ENCODE results near the gene ARMC9.

The ARMC9 gene

DNA sequence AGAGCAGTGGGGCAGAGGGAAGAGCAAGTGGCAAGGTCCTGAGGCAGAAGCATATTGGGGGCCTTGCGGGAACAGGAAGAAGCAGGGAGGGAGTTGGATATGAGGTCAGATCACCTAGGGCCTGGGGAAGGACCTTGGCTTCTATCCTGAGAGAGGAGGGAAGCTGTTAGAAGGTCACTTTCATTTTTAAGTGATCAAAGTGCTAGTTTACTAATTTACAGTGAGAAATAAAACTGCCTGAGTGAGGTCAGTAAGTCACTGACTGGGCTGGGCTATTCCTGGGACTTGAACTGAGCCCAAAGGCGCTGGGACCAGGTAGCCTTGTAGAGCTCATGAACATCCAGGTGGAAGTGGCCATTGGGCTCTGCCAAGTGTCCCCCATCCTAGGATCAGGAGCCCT lies 120.5 kb downstream of the ARMC9 start:
- no peak for DNase-seq

DNA sequence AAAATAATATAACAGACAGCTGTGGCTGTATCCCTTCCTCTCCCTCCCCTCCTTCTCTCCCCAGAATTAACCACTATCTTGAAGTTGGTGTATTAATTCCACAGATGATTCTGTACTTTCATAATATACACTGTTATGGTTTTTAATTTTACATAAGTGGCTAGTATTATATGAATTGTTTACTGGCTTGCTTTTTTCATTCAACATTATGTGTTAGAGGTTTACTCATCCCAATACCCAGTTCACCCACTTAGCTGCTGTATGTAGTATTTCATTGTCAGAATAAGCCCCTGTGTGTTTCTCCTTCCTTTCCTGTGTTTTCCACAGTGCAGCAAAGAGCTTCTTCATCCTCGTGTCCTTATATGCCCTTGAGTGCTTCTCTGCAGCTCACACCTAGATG lies 121.4 kb downstream of the ARMC9 start:
- no peak for DNase-seq

DNA sequence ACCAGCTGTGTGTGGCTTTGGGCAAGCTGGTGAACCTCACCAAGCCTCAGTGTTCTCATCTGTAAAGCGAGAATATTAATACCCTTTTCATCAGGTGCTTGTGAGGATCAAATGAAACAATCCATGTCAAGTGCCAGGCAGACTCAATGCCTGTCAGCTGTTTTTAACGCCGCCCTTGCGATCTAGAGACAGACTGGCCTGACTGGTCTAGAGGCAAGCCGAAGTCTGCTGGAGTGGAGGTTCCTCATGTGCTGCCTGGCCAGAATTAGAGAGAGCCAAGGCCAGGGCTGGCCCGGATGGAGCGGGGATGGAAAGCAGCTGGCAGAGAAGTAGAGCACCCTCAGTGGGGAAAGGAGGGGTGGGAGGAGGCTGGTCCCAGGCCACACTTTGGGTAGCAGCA lies 122.6 kb downstream of the ARMC9 start:
- no peak for DNase-seq

DNA sequence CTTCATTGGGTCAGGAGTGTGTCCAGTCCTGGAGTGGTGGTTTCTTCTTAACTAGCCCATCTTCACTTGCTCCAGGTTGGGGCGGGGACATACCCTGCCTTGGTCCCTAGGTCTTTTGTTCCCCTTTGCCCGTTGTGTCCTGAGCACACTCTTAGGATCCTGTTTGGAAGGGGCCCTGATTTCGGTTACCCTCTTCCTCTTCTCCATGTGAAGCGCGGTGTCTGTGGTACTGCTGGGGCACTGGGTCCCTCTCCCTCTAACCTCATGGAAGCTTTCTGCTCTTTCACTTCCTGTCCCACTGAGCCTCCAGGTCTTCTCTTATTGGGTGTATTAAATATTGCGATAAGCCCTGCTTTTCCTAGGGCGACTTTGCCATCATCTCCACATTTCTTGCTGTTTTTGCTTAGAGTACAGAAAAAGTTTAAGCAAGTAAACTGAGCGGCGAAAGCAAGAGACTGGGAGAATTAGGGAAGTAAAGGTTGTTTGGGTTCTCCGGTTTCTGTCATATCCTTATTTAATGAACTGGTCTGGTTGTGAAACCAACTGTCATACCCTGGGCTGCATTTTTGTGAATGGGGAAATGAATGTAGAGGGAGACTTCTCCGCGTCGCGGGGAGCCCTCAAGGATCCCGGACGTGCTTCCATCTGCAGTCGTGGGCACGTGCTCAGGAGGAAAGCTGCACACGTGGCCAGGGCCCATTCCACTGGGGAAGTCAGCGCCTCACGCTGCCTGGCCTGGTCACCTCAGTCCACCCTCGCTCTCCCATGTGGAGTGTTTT lies 123.3 kb downstream of the ARMC9 start:
- DNase-seq = no peak

DNA sequence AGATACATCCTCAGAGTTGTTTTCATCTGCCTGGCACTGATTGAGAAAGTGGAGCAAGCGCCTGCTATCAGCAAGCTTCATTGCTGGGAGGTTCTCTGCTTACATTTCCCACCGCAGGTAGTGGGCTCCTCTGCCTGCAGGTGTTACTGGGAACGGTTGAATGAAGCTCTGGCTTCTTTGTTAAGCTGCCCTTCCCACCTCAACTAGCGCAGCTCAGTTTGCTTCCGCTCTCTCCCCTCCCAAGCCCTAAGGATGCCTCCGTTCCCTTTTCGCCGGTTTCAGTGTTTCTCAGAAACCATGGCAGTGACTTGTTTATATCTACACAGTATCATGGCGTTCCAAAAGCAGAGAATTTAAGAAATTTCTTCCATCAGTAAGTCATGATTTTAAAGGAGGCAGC lies 124.9 kb downstream of the ARMC9 start:
- DNase-seq = no peak

DNA sequence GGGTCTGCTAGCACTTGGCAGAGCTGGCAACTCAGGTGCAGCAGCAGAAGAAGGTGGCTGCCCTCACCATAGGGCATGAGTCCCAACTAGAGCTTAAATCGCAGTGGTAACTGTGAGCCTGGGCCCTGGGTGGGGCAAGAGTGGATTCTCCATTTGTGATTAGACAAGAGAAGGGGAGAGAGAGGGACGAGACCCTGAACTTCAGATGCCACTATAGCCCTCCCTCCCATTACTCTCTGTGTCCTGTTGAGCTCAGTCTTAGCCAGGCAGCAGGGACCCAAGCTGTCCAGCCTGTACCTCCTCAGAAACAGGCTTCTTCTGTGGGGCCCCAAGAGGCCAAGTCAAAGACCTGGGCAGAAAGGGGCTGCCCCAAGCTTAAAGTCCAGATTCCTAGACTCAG lies 127.4 kb downstream of the ARMC9 start:
- DNase-seq = no peak

DNA sequence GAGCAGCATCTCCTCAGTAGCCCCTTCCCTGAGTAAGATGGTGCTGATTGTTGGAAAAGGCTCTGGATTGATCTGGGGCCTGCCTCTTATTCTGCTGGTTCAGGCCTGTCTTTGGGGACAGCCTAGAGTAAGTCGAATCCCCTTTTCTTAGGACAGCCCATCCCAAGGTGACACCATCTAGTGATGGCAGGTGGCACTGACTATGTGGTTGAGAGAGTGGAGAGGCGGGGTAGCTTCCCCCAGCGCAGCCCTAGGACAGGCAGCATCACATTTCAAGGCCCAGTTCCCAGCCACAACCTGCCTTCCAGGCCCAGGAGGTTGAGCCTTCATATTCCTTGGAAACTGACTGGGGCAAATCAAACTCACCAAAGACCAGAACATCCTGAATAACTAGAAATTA lies 128.0 kb downstream of the ARMC9 start:
- DNase-seq = no peak

DNA sequence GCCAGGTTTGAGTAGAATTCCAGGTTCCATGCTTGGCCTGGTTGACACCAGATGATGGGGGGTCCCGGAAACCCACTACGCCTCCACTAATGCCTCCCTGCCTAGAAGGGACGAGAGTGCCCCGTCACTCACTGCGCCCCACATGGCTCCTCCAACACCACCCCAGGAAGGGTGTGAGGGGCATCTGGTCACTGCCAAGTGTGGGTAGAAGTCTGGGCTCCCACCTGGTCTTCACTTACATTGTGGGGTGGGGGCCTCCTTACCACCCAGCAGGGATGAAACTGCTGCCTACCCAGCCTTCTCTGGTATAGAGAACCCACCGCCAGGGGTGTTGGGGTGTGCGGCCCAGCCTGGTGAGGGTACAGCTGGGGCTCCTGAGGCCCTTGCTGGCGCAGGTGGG lies 131.9 kb downstream of the ARMC9 start:
- no peak for DNase-seq

DNA sequence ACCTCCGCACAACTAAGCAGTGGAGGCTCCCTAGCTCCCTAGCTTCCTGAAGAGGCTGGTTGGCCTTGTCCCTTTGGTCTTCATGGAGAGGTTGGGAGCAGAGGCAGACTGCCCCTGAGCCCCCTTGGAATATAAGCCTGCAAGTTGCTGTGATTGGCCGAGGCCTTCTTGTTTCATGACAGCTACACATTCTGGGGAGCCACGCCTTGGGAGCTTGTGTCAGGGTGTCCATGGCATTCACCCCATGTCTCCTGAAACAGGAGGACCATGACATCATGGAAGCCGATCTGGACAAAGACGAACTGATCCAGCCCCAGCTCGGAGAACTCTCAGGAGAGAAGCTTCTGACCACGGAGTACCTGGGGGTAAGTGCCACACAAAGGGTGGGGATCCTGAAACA lies 133.1 kb downstream of the ARMC9 start:
- DNase-seq = no peak

DNA sequence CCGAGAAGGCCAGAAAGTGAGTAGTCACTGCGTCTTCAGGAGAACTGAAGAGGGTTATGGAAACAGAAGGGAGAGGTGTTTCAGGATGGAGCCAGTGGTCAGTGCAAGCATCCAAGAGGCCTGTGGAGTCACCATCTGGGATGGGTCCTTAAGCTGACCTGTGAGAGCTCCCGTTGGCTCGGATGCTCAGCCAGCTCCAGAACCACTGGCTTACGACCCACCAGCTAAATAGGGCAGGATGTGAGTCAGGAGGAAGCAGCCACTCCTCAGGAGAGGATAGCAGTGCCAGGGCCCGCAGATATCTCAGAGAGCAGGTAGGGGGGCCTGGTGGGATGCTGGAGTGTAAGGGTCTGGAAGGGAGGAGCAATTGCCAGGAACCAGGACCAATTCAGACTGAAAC lies 134.0 kb downstream of the ARMC9 start:
- no peak for DNase-seq

DNA sequence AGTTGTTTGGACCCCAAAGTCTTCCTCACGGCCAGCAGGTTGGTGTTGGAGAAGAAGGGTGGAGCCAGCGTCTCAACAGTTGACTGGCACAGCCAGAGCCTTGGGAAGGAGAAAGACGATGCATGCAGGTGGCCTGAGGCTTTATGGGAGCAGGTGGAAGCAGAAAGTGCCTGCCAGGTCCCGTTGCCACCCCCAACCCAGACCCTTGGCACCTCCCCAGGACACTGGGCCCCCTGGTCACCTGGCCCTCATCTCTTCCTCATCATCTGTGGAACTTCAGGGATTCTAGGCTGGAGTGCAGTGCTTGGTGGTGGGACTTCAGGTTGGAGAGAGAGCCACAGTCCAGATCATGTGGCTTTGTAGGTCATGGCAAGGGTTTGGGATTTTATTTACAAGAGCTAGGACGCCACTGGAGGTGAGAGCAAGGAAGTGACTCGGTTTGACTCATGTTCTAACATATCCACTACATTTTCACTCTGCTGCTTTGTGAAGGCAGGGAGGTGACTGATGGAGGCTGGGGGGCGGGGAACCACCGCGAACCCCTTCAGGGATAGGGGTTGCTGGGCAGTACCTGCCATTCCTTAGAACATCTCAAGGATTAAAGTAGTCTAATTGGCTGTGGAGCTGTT lies 134.6 kb downstream of the ARMC9 start:
- no peak for DNase-seq

DNA sequence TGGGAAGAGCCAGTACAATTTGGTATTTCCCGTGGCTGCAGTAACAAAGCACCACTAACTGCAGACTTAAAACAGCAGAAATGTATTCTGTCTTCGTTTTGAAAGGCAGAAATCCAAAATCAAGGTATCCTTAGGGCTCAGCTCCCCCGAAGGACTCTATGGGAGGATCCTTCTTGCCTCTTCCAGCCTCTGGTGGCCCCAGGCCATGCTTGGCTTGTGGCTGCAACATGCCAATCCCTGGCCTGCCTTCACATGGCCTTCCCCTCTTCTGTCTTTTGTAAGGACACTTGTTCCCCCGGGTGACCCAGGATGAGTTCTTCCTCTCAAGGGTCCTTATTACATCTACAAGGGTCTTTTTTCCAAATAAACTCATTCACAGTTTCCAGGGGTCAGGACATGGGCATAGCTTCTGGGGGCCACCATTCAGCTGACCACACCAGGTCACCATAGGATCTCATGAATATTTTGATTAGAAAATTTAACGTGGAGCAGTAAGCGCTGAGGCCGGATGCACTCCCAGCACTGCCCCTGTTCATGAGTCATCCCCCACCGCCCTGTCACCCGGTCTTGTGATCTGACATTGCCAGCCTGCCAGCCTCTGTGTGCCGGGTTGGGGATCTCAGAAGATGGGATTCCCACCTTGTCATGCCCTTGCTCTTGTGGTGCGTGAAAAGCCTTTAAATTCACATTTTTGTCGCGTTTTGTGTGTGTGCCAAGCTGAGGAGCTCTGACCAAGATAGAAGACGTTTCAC lies 135.9 kb downstream of the ARMC9 start:
- DNase-seq = no peak

DNA sequence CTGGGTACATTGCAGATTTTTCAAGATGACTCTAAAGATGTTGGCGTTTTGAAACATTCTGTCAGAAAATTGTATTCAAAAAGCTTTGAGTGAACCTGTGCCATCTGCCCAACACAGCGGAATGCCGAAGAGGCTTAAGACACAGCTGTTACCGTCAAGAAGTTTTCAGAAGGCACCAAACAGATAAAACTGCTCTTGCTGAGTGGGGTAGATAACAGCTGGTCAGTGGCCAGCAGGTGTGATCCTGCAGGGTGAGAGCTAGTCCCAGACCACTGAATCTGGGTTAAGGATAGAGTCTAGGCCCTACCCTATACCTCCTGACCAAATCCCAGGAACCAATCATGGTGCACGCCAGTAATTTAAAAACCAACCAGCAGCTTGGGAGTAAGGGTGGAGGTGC lies 136.6 kb downstream of the ARMC9 start:
- DNase-seq = no peak

DNA sequence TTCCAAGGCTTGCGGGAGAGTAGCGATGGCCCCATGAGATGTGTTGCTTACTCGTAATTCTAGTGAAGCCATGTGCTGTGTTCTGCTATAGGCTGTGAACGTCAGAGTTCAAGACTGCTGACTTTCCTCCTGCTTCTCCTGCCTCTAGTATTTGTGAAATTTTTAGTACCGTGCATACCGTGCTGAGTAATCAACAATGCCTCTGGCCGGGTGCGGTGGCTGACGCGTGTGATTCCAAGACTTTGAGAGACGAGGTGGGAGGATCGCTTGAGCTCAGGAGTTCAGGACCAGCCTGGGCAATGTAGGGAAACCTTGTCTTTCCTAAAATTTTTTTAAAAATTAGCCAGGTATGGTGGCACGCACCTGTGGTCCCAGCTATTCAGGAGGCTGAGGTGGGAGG lies 137.2 kb downstream of the ARMC9 start:
- DNase-seq = no peak

DNA sequence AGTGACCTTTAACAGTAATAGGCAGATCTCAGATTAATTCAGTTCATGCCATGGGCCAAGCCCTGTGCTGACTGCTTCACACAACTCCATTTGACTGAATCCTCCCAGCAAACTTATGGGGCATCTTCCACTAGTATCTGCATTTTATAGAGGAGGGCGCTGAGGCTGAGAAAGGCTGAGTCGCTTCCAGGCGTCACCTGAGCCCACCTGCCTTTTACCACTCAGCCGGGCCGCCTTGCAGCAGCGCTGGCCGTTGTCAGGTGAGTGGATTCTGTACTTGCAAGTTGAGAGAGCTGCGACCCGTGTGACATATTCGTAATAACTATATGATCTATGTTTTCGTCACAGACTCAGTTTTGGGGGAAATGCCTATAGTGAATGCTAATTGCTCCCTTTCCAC lies 137.8 kb downstream of the ARMC9 start:
- DNase-seq = no peak

DNA sequence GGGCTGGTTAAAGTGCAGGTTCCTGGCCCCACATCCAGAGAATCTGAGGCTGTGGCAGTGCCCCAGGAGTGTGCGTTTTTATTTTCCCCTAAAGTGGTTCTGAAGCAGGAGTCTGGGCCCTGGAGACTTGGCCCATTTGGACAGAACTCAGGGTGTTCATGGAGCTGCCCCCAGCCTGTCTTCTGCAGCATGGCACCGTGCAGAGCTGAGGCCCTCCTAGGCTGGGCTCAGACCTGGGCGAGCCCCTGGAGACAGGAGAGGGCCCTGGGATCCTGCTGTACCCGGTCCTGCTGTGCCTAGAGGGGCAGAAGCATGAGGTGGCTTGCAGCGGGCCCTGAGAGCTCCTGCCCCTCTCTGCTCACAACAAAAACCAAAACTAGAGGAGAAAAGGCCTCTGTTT lies 138.3 kb downstream of the ARMC9 start:
- DNase-seq = no peak

DNA sequence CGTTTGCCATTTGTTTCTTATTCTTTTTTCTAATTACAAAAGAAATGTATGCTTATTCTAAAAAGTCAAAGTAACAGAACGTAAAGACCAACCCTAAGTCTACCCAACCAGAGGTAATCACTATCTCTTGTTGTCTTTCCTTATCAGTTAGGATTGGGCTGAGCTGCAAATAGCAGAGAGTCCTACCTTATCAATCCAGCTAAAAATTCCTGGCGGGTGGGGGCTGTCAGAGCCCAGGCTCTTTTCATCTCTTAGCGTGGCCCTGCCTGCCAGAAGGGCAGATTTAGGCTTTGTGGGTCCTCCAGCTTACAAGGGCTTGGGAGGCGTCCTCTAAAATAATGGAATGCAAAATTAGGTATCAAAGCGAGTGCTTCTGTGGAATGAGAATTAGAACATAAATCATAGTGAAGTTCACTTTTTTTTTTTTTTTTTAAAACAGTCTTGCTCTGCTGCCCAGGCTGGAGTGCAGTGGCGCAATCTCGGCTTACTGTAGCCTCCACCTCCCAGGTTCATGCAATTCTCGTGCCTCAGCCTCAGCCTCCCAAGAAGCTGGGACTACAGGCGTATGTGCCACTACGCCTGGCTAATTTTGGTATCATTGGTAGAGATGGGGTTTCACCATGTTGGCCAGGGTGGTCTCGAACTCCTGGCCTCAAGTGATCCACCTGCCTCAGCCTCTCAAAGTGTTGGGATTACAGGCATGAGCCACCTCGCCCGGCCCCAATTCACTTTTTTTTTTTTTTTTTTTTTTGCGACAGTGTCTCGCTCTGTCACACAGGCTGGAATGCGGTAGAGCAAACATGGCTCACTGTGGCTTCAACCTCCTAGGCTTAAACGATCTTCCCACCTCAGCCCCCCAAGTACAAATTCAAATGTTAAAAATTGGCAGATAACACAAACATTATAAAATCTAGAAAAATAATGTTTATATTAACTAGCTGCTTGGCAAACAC lies 139.7 kb downstream of the ARMC9 start:
- no peak for DNase-seq

DNA sequence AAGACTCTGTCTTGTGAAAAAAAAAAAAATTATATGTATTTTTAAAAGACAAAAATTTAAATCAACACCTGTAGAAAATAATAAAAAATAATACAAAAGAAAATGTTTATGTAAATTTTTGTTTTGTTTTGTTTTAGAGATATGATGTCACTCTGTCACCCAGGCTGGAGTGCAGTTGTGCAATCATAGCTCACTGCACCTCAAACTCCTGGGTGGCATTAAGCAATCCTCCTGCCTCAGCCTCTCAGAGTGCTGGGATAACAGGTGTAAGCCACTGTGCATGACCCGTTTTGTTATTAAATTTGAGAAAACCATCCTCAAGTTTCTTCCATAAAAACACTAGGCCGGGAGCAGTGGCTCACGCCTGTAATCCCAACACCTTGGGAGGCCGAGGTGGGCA lies 140.9 kb downstream of the ARMC9 start:
- DNase-seq = no peak

DNA sequence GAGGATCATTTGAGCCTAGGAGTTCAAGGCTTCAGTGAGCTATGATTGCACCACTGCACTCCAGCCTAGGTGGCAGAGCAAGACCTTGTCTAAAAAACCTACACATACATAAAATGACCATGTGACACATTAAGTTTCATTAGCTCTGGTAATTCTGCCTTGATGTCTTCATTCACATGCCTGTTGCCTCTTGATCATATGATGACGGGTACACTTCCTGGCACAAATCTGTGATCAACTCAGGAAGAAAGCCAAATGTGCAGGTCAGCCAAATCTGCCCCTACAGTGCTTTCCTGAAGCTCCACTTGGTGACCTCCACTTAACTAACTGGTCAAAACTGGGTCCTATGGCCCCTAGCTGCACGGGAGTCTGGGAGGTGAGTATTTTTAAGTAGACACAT lies 142.7 kb downstream of the ARMC9 start:
- DNase-seq = no peak

DNA sequence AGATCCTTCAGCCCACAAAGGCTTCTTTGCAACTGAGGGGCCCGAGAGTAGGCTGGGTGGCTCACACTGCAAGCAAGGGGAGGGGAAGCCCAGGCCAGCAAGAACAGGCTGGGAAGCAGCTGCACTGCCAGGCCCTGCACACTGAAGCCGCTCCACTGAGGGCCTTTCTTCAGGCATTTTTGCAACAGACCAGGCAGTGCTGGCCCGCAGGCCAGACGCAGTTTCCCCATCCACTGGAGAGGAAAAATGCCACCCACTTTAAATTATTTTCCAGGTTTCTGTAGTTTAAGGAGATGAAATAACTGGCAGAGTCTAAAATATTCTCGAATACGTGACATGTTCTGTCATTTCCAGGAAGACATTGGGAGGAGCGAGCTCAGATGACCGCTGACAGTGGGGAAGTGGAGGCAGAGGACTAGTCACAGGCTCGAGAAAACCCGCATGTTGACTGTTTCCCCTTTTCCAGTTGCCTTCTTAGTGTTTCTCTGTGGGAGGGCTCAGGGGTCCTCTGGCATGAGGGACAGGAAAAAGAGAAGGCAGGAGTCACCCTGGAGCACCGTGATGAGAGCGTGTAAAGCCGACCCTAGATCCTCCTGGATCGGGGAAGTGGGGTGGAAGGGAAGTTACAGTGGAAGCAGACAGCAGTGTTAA lies 143.8 kb downstream of the ARMC9 start:
- DNase-seq = no peak

DNA sequence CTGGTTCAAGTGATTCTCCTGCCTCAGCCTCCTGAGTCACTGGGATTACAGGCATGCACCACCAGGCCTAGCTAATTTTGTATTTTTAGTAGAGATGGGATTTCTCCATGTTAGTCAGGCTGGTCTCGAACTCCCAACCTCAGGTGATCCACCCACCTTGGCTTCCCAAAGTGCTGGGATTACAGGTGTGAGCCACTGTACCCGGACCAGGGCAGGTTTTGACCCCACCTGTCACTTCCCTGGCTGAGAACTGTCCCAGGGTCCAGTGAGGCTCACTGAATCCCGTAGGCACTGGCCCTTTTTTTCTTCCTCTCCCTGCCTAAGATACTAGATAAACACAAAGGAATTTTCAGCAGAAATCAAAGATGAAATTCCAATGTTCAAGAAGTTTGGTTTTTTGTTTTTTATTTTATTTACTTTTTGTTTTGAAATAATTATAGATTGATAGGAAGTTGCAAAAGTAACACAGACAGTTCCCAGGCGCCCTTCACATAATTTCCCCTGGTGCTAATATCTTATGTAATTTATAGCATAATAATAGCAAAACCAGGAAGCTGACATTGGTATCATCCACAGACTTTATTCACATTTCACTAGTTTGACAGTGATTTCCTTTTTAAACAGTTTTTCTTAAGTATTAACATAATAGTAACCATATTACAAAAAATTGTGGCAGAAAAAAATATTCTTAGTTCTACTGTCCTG lies 144.7 kb downstream of the ARMC9 start:
- DNase-seq = no peak

DNA sequence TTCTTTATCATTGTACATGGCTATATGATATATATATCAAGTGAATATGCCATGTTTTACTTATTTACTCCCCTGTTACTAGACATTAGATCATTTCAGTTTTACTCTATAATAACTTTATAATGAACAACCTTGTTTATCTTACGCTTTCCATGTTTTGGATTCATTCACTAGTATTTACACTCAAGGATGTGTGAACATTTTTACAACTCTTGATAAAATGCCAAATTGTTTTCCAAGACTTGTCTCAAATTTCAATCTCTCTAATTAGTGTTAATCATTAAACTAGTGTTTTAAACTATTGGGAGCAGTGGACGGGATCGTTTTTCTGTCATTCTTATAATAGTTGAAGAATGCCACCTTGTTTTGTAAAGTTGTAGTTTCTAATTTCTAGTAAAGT lies 145.6 kb downstream of the ARMC9 start:
- DNase-seq = no peak
